T-helper 22 cell (primary cell): Measurements from ENCODE around the gene SLC50A1.

Experiments used
- DNase-seq: peaks from one replicate; pipeline ENCODE4 v3.0.0-alpha.2; 2020; ENCODE audit warnings: low read depth

SLC50A1 gene

GRCh38 chr1:155135415-155136028, at the start of gene SLC50A1:
Gene SLC50A1, plus strand, starts transcription at chr1:155135852. Its CDS starts 60 bp downstream, at chr1:155135912.
- peak; percentile 87 for DNase-seq

- peak; percentile 63 for DNase-seq
Observed at GRCh38 chr1:155086128-155086741, 49.4 kb upstream of the SLC50A1 start.

GRCh38 chr1:155086856-155087535, 48.7 kb upstream of the SLC50A1 start:
- no peak for DNase-seq

GRCh38 chr1:155091071-155092051, 44.3 kb upstream of the SLC50A1 start:
- peak; percentile 60 for DNase-seq

GRCh38 chr1:155092131-155092530, 43.5 kb upstream of the SLC50A1 start:
- no peak for DNase-seq

- DNase-seq = no peak
Observed at GRCh38 chr1:155092641-155093040, 43.0 kb upstream of the SLC50A1 start.

GRCh38 chr1:155093911-155094621, 41.6 kb upstream of the SLC50A1 start:
- DNase-seq = no peak

- DNase-seq = no peak
Observed at GRCh38 chr1:155094622-155094948, 41.1 kb upstream of the SLC50A1 start.

- DNase-seq = no peak
Observed at GRCh38 chr1:155099331-155099730, 36.3 kb upstream of the SLC50A1 start.

GRCh38 chr1:155103325-155103724, 32.3 kb upstream of the SLC50A1 start:
- DNase-seq = no peak

GRCh38 chr1:155104605-155105534, 30.8 kb upstream of the SLC50A1 start:
- DNase-seq = no peak

- DNase-seq = no peak
Observed at GRCh38 chr1:155105604-155106011, 30.0 kb upstream of the SLC50A1 start.

- DNase-seq = no peak
Observed at GRCh38 chr1:155106862-155107261, 28.8 kb upstream of the SLC50A1 start.

GRCh38 chr1:155107309-155108264, 28.1 kb upstream of the SLC50A1 start:
- no peak for DNase-seq

- no peak for DNase-seq
Observed at GRCh38 chr1:155108296-155108695, 27.4 kb upstream of the SLC50A1 start.

GRCh38 chr1:155110381-155110780, 25.3 kb upstream of the SLC50A1 start:
- DNase-seq = no peak

GRCh38 chr1:155110826-155111225, 24.8 kb upstream of the SLC50A1 start:
- DNase-seq = no peak

- no peak for DNase-seq
Observed at GRCh38 chr1:155113450-155113980, 22.1 kb upstream of the SLC50A1 start.
